GM12801 (cell line): ENCODE results near the gene MORN1.

Experiments
- TF ChIP-seq, protein P1 (sequence below): IDR thresholded peaks from one replicate; pipeline ENCODE4 v1.5.1; 2011; ENCODE audit warnings: control low read depth; ENCODE audit not compliant: insufficient read length; ENCODE audit errors: extremely low read depth

Gene MORN1

DNA sequence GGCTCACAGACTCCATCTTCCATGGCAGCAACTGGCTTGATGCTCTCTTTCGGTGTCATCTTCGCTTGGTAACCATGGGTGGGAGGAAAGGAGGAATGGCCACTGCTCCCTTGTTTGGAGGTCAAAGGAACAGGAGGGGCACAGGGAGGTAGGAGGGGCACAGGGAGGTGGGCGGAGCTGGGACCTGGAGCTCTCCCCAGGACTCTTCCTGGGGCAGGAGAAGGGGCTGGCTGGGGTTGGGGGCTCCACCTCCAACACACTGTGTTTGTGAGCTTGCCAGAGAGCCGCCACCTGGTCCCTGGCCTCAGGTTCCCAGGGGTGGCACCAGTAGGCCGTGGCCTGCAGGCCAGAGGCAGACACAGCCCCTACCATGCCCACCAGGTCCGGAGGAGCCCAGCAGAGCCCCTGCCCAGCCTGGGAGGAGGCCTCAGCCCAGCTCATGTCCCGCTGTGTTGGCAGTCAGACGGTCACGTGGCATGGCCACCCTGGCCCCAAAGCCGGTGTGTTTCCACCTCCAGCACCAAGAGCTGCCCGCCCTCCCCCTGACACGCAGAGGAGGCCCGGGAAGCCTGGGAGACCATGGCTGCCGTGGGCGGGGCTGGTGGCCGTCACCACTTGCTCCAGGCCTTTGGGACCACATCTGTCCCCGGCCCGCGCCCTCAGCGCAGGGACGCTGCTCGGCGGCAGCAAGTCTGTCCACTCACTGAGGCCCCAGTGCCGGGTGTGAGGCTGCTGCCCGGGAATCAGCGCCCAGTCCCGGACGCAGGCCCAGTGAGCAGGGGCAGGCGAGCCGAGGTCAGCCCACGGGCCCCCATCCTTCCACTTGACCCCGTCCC is 73.9 kb downstream of the MORN1 start:
- TF ChIP-seq, protein P1, sequence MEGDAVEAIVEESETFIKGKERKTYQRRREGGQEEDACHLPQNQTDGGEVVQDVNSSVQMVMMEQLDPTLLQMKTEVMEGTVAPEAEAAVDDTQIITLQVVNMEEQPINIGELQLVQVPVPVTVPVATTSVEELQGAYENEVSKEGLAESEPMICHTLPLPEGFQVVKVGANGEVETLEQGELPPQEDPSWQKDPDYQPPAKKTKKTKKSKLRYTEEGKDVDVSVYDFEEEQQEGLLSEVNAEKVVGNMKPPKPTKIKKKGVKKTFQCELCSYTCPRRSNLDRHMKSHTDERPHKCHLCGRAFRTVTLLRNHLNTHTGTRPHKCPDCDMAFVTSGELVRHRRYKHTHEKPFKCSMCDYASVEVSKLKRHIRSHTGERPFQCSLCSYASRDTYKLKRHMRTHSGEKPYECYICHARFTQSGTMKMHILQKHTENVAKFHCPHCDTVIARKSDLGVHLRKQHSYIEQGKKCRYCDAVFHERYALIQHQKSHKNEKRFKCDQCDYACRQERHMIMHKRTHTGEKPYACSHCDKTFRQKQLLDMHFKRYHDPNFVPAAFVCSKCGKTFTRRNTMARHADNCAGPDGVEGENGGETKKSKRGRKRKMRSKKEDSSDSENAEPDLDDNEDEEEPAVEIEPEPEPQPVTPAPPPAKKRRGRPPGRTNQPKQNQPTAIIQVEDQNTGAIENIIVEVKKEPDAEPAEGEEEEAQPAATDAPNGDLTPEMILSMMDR = no peak

DNA sequence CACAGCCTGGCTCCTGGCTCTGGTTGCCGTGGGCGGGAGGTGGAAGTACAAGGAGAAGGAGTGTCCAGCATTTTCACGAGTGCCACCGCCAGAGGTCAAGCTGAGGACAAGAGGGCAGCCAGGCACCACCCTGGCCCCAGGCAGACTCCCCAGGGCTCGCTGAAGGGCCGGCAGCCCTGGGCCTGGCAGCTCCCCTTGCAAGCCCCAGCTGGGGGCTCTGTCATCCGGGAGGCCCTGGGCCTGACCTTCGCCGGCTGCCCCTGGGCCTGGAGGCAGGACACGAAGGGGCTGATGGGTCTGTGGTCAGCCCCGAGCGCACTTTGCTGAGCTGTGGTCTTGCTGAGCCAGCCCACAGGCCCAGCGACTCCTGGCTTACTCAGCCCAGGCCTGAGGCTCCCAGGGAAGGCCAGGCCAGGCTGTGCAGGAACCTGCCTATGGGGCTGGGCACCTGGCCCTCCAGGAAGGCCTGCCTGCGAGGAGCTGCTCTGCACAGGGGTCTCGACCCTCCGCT is 74.8 kb downstream of the MORN1 start:
- TF ChIP-seq, protein P1 = no peak

DNA sequence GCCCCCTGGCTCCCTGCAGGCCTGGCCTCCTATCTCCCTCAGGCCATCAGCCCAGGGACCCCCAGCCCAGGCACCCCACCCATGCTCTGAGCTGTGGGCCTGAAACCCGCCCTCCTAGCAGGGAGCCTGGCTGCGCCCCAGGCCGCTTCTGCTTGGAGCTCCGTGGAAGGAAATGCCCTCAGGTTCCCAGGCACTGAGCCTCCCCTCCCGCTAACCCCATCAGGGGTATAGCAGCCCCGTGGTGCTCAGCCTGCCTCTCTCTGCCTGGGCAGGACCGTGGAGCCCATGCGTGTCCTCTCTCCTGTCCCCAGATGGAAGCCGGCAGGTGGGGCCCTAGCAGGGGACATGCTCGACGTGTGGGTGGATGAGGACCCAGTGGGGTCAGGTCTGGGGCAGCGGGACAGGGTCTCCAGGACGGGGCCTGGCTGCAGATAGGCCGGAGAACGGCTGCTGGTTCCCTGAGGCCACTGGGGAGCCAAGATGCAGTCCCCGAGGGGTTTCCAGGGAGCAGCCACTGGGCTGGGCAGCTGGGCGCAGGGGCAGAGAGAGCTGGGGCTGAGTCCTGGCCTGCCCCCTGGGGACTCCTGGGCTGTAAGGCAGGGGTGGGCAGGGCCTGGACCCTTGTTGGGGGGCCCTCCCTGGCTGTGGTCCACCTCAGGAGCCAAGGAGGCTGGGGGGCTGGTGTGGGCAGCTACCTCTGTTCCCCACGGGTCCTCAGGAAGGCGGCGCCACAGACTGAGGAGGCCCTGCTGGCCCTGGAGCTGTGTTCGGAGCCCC is 75.5 kb downstream of the MORN1 start:
- TF ChIP-seq, protein P1 = no peak

DNA sequence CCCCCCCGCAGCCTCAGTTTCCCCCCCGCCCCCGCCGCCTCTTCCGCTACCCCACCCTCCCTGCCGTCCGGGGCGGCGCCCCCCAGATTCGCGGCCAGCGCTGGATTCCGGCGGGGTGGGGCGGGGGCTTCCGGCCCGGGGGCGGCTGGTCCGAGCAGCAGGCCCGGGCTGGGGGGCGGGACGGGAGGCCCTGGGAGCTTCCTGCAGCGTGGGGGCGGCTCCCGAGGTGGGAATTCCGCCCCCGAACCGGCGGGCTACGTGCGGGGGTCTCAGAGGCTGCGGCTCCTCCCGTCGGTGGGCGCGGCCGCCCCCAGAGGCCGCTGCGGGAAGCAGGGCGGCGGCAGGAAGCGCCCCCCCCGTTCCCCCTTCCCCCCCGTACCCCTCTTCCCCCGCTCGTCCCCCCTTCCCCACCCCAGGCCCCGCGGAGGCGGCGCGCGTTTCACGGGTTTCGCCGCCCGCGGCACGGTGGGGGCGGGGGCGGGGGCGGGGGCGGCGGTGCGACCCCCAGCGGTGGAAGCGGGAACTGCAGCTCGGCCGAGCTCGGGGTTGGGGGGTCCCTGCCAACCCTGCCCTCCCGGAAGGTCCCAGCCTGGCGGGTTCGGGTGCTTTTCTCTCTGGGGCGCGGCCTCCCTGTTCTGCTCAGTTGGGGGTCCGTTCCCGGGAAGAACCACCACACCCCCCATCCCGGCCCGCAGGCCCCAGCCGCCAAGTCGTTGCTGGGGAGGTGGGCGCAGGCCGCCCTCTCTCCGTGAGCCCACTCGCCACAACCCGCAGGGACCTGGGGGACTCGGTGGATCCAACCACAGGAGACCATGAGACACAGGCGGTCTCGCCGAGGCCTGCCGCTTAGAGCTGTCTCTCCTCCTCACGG is 76.3 kb downstream of the MORN1 start:
- TF ChIP-seq, protein P1 = no peak

DNA sequence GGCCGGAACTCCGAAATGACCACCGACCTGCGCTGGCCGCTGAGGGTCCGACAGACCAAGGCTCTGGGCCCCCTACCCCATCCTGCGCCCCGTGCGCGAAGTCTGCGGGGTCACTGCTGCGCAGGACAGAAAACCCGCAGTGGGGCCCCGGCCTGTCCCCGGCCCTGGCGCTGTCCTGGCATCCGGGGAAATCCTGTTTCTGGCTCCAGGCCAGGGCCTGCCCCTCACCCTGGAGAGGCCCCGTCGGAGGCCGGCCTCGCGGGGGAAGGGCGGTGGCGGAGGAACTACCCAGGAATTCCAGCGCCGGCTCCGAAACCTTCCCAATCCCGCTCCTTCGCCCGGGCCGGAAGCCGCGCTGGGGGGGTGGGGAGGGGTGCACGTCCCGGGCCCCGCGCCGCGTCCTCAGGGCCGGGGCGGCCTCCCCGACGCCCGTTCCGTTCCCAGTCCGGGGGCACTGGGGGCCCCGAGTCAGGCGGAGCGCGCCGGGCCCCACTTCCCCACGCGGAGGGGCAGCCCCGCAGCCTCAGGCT is 77.0 kb downstream of the MORN1 start:
- TF ChIP-seq, protein P1 = no peak

DNA sequence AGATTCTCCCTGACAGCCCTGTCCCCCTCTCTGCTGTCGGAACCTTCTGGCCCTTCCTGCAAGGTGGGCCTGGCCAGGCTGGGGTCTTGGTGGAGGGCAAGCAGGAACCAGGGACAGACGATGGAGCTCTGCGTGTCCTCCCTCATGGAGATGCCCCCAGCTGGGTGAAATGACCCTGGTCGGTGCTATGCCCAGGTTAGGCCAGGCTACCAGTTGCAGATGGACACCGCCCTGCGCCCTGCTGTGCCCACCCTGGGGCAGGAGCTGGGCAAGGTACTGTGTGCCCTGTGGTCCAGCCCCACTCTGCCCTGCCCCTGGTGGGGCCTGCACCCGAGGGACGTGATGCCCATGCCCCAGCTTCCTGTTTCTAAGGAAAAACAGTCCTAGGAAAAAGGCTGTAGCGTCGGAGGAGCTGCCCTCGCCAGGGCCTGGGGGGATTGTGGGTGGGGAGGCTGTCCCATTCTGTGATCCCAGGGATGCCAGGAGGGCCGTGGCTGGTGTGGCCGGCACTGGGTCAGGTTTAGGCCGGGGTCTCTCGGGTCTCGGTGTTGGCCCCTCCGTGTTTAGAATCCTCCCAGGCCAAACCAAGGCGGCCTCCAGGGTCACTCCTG is 77.6 kb downstream of the MORN1 start:
- TF ChIP-seq, protein P1 = no peak
